HUES6 (cell line): Measurements from ENCODE around the gene MEOX2.

ENCODE experiments used
- H3K27ac ChIP-seq: 2 replicates; pipeline ENCODE4 v1.7.0; 2013; ENCODE audit warnings: low read depth, mild to moderate bottlenecking, low read length, inconsistent platforms
- H3K27me3 ChIP-seq: 2 replicates; pipeline ENCODE4 v1.6.1; 2013; ENCODE audit warnings: low read length; ENCODE audit not compliant: control insufficient read depth, insufficient read depth
- H3K36me3 ChIP-seq: 2 replicates; pipeline ENCODE4 v1.6.1; 2013; ENCODE audit warnings: low read length; ENCODE audit not compliant: control insufficient read depth, insufficient read depth
- H3K4me1 ChIP-seq: 2 replicates; pipeline ENCODE4 v1.6.1; 2013; ENCODE audit warnings: low read length; ENCODE audit not compliant: control insufficient read depth, insufficient read depth
- H3K4me3 ChIP-seq: 2 replicates; pipeline ENCODE4 v1.5.1; 2013; ENCODE audit warnings: low read depth, low read length
- H3K9ac ChIP-seq: one replicate; pipeline ENCODE4 v1.6.1; 2013; ENCODE audit warnings: mild to moderate bottlenecking, low read length
- H3K9me3 ChIP-seq: 2 replicates; pipeline ENCODE4 v1.6.1; 2013; ENCODE audit warnings: low read depth, low read length; ENCODE audit not compliant: control insufficient read depth, insufficient read depth

Gene MEOX2

GRCh38 chr7:15612205-15612604 is 74.3 kb downstream of the MEOX2 start:
- H3K4me3 ChIP-seq = no peak overlapping the region
- no peak overlapping the region for H3K27ac ChIP-seq
- no peaks in the 10 kb centered on the region for H3K36me3 ChIP-seq

GRCh38 chr7:15610503-15610902 is 76.0 kb downstream of the MEOX2 start:
- Histone ChIP-seq H3K9ac (no peak overlapping the region), H3K4me3 (no peak overlapping the region), H3K9me3 (no peaks in the 10 kb centered on the region), H3K27ac (no peak overlapping the region), H3K4me1 (no peaks in the 10 kb centered on the region), H3K27me3 (no peaks in the 10 kb centered on the region), H3K36me3 (no peaks in the 10 kb centered on the region)

More at GRCh38 chr7:15612205-15612604, 74.3 kb downstream of the MEOX2 start:
- Histone ChIP-seq H3K4me1 (no peaks in the 10 kb centered on the region), H3K9me3 (no peaks in the 10 kb centered on the region), H3K9ac (no peak overlapping the region), H3K27me3 (no peaks in the 10 kb centered on the region)

GRCh38 chr7:15609287-15609686 is 77.2 kb downstream of the MEOX2 start:
- Histone ChIP-seq H3K27me3 (no peaks in the 10 kb centered on the region), H3K27ac (no peak overlapping the region), H3K36me3 (no peaks in the 10 kb centered on the region), H3K9me3 (no peaks in the 10 kb centered on the region), H3K4me3 (no peak overlapping the region), H3K9ac (no peak overlapping the region), H3K4me1 (no peaks in the 10 kb centered on the region)

- no peak overlapping the region for H3K27ac ChIP-seq
- H3K9ac ChIP-seq = no peak overlapping the region
- no peaks in the 10 kb centered on the region for H3K36me3 ChIP-seq
- no peaks in the 10 kb centered on the region for H3K27me3 ChIP-seq
- H3K9me3 ChIP-seq = no peaks in the 10 kb centered on the region
- H3K4me3 ChIP-seq = no peak overlapping the region
- H3K4me1 ChIP-seq = no peaks in the 10 kb centered on the region
Measured at GRCh38 chr7:15607529-15608210, 78.8 kb downstream of the MEOX2 start.

GRCh38 chr7:15606561-15606960 is 79.9 kb downstream of the MEOX2 start:
- Histone ChIP-seq H3K27me3 (no peaks in the 10 kb centered on the region), H3K27ac (no peak overlapping the region), H3K9me3 (no peaks in the 10 kb centered on the region), H3K36me3 (no peaks in the 10 kb centered on the region), H3K9ac (no peak overlapping the region), H3K4me3 (no peak overlapping the region), H3K4me1 (no peaks in the 10 kb centered on the region)

- Histone ChIP-seq H3K27me3 (no peaks in the 10 kb centered on the region), H3K9ac (no peak overlapping the region), H3K4me3 (no peak overlapping the region), H3K36me3 (no peaks in the 10 kb centered on the region), H3K4me1 (no peaks in the 10 kb centered on the region), H3K9me3 (no peaks in the 10 kb centered on the region; the same call in 1 of the 2 replicates), H3K27ac (no peak overlapping the region)
Measured at GRCh38 chr7:15604166-15604565, 82.3 kb downstream of the MEOX2 start.

GRCh38 chr7:15603124-15603523 is 83.4 kb downstream of the MEOX2 start:
- H3K9ac ChIP-seq = no peak overlapping the region
- H3K27ac ChIP-seq = no peak overlapping the region
- no peaks in the 10 kb centered on the region for H3K4me1 ChIP-seq
- no peak overlapping the region for H3K4me3 ChIP-seq
- no peaks in the 10 kb centered on the region; the same call in 1 of the 2 replicates for H3K9me3 ChIP-seq
- no peaks in the 10 kb centered on the region for H3K27me3 ChIP-seq
- no peaks in the 10 kb centered on the region for H3K36me3 ChIP-seq

- Histone ChIP-seq H3K9ac (no peak overlapping the region), H3K4me3 (no peak overlapping the region), H3K27me3 (no peaks in the 10 kb centered on the region), H3K36me3 (no peaks in the 10 kb centered on the region), H3K9me3 (no peaks in the 10 kb centered on the region; the same call in 1 of the 2 replicates), H3K27ac (no peak overlapping the region), H3K4me1 (no peaks in the 10 kb centered on the region)
Measured at GRCh38 chr7:15602236-15602635, 84.2 kb downstream of the MEOX2 start.

GRCh38 chr7:15601175-15601574 is 85.3 kb downstream of the MEOX2 start:
- no peak overlapping the region for H3K27ac ChIP-seq
- H3K9me3 ChIP-seq = no peaks in the 10 kb centered on the region; the same call in 1 of the 2 replicates
- no peaks in the 10 kb centered on the region for H3K27me3 ChIP-seq
- H3K9ac ChIP-seq = no peak overlapping the region
- H3K4me1 ChIP-seq = no peaks in the 10 kb centered on the region
- H3K4me3 ChIP-seq = no peak overlapping the region
- H3K36me3 ChIP-seq = no peaks in the 10 kb centered on the region

GRCh38 chr7:15600298-15600697 is 86.2 kb downstream of the MEOX2 start:
- no peak overlapping the region for H3K27ac ChIP-seq
- H3K36me3 ChIP-seq = no peaks in the 10 kb centered on the region
- H3K4me3 ChIP-seq = no peak overlapping the region
- no peaks in the 10 kb centered on the region for H3K27me3 ChIP-seq
- H3K9ac ChIP-seq = no peak overlapping the region
- H3K9me3 ChIP-seq = no peaks in the 10 kb centered on the region; the same call in 1 of the 2 replicates
- H3K4me1 ChIP-seq = no peaks in the 10 kb centered on the region

GRCh38 chr7:15594461-15594860 is 92.0 kb downstream of the MEOX2 start:
- Histone ChIP-seq H3K9ac (no peak overlapping the region), H3K9me3 (no peaks in the 10 kb centered on the region), H3K27ac (no peak overlapping the region), H3K27me3 (no peaks in the 10 kb centered on the region), H3K36me3 (no peaks in the 10 kb centered on the region), H3K4me3 (no peak overlapping the region), H3K4me1 (no peaks in the 10 kb centered on the region)
